ENCODE measurements around the gene PPP1R18.
"Not testable (repeated sequence)": the region's sequence is repeated elsewhere in the genome, so short reads cannot be mapped to it uniquely, and the experiment has no call there.

PPP1R18 gene

DNA sequence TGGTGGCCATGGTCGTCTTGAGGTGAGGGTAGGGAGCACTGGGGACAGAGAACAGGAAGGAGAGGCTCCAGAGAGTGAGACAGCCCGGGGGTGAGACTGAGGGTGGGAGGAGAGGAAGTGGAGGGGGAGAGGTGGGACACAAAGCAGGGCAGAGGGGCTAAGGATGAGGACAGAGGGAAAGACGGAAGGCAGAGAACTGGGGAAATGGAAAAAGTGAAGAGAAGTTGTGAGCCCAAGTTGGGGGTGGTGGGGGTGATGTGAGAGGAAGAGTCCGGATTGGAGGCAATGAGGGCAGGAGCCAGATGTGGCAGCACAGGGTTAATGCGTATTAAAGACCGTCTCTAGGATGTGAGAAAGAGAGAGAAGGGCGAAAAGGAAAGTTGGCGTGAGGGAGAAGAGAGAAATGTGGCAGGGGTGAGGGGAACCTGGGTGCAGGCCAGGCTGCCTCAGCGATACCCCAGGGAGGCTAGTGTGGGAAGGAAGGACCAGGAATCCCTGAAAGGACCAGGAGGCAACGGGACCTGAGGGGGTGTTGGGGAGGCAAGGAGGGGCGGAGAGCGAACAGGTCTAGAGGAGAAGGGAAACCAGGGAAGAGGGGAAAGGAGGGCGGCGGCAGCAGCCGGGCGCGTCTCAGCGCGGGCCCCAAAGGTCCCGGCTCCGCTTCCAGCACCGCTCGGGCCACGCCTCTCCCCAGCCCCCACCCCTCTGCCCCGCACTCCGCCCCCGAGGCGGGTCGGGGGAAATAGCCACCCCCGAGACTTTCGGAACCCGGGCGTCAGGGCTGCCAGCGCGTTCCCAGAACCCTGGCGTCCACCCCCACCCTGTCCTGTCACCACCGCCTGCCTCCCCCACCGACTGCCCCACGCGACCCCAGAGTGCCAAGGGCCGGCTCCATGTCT, at the start of gene PPP1R18:
TSS of gene PPP1R18 (minus strand) at position 637 of the 899 bp plus-strand sequence. CDS start at position 10, 627 bp downstream.
- peak; percentile 54 for DNase-seq

- DNase-seq: no peak
Observed at GRCh38 chr6:30735668-30736314, 49.3 kb upstream of the PPP1R18 start.

GRCh38 chr6:30732237-30732943, 45.9 kb upstream of the PPP1R18 start:
- no peak for DNase-seq

- DNase-seq: peak; percentile 77
Observed at GRCh38 chr6:30730601-30731435, 44.4 kb upstream of the PPP1R18 start.

DNA sequence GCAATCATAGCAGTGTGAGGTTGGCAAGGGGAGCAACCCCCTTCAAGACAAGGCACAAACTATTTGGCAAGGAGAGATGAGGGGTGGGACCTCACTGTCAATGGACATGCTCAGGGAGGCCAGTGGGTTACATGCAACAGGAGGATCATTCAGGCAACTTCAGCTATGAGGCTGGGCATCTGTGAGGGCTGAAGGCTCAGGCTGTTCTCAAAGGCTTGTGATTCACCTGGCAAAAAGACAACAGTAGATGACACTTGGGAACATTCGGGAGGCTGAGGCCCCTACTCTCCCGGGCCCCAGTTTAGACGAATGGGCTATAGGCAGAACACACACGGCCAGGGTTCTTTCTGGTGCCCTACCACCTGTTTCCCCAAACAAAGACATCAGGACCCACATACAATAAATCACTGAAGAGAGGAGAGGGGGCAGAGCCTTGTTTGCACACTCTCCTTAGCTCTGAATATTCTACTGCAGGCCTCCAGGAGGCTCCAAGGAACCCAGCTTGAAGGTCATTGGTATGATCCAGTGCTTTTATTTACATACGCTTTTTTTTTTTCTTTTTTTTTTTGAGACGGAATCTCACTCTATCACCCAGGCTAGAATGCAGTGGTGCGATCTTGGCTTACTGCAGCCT, 41.6 kb upstream of the PPP1R18 start:
- peak; percentile 6 for DNase-seq

DNA sequence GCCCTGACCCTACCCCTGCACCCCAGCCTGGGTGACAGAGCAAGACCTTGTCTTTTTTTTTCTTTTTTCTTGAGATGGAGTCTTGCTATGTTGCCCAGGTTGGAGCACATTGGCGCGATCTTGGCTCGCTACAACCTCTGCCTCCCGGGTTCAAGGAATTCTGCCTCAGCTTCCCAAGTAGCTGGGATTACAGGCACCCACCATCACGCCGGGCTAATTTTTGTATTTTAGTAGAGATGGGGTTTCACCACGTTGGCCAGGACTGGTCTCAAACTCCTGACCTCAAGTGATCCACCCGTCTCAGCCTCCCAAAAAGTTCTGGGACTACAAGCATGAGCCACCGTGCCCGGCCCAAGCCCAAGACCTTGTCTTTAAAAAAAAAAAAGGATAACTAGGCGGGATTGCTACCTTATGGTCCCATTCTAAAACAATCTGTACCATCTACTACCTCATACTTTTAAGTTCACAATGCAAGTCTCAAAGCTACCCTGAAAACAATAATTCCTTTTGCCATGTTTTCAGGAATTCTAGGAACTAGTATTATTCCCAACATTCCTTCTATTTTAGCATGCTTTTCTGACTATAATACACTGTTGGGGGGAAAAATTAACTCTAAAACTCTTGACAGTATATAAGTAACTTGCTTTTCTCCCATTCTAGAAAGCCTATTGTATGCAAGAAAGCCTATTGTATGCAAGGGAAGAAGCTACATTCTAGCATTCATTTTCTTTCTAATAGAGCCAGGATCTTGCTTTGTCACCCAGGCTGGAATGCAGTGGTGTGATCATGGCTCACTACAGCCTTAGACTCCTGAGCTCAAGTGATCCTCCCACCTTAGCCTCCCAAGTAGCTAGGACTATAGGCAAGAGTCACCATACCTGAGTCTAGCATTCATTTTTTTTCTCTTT, 40.3 kb upstream of the PPP1R18 start:
- DNase-seq: no peak

DNA sequence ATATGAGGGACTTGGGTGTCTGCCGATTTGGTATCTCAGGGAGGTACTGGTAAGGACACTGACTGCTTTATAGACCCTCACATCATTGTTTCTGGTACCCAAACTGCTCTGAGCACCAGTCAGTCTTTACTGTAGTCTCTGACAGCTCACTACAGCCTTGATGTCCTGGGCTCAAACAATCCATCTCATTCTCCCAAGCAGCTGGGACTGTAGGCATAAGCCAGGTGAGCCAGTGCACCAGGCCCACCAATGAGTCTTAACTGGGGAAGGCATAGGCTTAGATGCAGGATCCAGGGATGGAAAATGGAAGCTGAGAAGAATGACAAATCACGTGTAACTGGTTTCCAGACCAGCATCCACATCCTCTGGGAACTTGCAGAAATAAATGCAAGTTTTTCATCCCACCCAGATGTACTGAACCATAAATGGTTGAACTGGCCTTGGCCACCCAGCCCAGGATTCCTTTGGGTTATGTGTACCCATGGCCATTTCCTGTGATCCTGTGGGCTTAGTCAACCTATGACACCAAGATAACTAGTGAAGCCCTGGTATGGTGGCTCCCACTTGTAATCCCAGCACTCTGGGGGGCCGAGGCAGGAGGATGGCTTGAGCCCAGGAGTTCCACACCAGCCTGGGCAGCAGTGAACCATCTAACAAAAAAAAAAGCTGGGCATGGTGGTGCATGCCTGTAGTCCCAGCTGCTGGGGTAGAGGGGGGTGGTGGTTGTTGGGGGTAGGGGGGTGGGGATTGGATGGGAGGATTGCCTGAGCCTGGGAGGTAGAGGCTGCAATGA, 39.5 kb upstream of the PPP1R18 start:
- DNase-seq: no peak

- no peak for DNase-seq
Observed at GRCh38 chr6:30724906-30725667, 38.6 kb upstream of the PPP1R18 start.

- not testable (repeated sequence) for DNase-seq
Observed at GRCh38 chr6:30723843-30724741, 37.6 kb upstream of the PPP1R18 start.

DNA sequence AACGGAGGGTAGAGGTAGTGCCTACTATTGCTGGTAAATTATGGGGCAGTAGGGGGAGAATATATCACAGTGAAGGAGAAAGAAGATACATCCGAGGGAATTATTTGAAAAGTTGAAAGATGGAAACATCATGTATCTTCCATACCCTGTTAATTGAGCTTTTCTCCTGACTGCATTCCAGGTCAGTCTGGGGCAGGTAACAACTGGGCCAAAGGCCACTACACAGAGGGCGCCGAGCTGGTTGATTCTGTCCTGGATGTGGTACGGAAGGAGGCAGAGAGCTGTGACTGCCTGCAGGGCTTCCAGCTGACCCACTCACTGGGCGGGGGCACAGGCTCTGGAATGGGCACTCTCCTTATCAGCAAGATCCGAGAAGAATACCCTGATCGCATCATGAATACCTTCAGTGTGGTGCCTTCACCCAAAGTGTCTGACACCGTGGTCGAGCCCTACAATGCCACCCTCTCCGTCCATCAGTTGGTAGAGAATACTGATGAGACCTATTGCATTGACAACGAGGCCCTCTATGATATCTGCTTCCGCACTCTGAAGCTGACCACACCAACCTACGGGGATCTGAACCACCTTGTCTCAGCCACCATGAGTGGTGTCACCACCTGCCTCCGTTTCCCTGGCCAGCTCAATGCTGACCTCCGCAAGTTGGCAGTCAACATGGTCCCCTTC, 36.9 kb upstream of the PPP1R18 start:
- DNase-seq: not testable (repeated sequence)

DNA sequence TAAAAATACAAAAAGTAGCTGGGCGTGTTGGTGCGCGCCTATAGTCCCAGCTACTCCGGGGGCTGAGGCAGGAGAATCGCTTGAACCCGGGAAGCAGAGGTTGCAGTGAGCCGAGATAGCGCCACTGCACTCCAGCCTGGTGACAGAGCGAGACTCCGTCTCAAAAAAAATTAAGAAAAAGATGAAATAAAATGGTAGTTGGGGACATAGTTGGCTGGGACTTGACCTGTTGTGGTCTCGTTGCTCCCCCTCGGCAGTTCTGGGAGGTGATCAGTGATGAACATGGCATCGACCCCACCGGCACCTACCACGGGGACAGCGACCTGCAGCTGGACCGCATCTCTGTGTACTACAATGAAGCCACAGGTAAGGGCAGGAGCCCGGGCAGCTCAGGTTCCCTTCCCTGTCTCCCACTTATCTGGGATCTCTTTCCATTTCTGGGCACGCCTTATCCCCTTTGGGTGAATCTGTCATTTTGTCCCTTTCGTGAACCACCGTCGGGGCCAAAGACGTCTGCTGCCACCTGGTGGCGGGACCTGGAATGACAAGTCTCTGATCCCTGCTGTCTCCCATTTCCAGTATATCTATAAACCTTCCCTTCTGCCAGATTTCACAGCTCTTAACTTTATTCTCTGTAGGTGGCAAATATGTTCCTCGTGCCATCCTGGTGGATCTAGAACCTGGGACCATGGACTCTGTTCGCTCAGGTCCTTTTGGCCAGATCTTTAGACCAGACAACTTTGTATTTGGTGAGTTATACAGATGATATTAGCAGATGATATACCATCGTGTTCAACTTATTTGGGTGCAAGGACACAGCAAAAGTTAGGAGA, 36.1 kb upstream of the PPP1R18 start:
- DNase-seq: peak; percentile 92

- DNase-seq: not testable (repeated sequence)
Observed at GRCh38 chr6:30722025-30722279, 35.5 kb upstream of the PPP1R18 start.

DNA sequence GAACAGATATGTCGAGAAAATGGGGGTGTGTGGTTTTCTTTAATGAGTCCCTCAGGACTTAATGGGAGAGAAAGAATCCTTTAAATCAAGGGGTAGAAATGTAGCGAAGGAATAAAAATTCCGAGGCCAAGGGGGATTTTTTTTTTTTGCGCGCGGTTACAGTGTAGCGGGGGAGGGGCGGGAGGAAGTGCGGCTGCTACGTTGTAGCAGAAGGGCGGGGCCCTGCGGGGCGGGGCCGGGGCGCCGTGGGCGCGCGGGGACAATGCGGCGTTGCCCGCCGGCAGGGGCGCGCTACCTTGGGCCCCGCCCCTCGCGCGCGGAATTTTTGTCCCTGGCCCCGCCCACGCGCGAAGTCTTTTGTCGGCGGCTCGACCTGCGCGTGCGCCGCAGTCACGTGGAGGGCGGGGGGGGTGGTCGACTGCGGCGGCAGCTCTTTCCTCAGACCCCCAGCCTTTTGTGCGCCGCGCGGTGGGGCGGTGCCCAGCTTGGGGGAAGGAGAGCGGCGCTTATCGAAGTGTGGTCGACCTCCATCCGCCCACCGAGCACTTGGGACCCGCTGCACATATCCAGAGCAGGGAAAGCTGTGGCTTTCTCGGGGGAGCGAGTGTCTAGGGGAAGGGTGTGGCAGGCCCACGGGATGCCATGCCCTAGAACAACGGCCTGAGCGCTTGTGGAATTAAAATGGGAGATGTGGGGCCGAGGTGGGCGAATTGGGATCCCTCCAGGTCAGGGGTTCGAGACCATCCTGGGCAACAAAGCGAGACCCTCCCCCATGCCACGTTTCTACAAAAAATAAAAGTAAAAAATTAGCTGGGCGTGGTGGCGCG, 35.0 kb upstream of the PPP1R18 start:
- DNase-seq: peak; percentile 94

DNA sequence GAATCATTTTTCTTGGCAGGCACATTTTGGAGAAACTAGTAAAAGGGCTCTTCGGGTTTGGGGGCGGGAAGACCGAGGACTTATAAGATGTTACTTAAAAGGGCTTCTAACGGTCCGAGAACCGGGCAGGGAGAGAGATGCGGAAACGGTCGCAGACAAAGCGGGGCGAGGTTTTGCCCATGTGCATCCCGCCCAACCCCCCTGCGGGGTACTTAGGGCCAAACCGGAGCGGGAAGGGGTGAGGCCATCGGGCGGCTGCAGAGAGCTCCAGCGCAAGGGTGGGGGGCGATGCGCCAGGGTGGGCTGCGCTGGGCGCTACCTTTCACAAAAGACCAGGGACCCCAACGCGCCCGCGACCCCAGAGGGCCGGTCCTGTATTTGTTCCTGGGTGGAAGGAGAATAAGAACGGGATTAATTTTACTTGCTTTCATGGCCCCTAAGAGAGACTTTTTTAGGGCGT, 34.3 kb upstream of the PPP1R18 start:
- peak; percentile 88 for DNase-seq

DNA sequence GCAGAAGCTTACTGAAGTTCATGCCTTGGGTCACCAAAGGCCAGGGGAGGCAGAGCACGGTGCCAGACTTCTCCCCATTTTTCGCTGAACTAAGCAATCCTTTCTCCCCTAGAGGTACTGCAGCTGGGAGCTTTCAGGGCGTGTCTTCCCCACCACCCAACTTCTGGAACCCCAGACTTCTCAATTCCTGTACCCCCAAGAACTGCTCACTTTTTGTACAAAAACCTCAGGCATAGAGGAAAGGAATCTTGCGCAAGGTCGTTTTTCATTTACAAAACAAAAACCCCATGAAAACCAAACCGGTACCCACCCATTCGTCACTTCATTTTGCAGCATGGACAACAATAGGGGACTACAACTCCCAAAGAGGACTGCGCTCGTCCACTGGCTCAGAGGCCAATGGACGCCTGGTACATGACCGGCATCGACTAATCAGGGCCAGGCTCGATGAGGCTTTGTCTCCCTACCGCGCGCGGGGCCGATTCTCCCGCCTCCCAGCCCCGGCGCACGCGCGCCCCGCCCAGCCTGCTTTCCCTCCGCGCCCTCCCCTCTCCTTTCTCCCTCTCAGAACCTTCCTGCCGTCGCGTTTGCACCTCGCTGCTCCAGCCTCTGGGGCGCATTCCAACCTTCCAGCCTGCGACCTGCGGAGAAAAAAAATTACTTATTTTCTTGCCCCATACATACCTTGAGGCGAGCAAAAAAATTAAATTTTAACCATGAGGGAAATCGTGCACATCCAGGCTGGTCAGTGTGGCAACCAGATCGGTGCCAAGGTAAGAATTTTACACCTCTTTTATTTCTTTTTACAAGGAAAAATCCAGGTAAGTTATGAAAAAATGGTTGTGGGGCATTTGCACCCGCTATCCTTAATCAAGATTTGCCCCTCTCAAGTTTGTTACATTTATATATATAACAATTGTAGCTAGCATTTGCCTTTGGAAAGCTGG, 33.6 kb upstream of the PPP1R18 start, which contains the start of gene TUBB:
TSS of gene TUBB (plus strand) at position 562 of the 947 bp plus-strand sequence. CDS start at position 717, 155 bp downstream.
- DNase-seq: peak; percentile 96
